WI38 (cell line): ENCODE measurements around the gene ZFAND3.

Source experiments
- H3K4me3 ChIP-seq: 2 replicates; pipeline ENCODE4 v1.5.1; 2011; ENCODE audit warnings: low read depth, mild to moderate bottlenecking, control low read depth, low read length
- CTCF ChIP-seq: IDR thresholded peaks from 2 replicates; pipeline ENCODE4 v1.5.1; 2012; ENCODE audit warnings: low read depth, mild to moderate bottlenecking, control low read depth, low read length

ZFAND3 gene

GRCh38 chr6:38142178-38142902, 322.8 kb downstream of the ZFAND3 start:
- no peak for TF ChIP-seq CTCF
- H3K4me3 ChIP-seq = no peak overlapping the region

- no peak for TF ChIP-seq CTCF
Measured at GRCh38 chr6:38143191-38144150, 323.9 kb downstream of the ZFAND3 start.

GRCh38 chr6:38144365-38144945, 324.9 kb downstream of the ZFAND3 start:
- no peak for TF ChIP-seq CTCF
- H3K4me3 ChIP-seq = no peak overlapping the region

More at GRCh38 chr6:38143191-38144150, 323.9 kb downstream of the ZFAND3 start:
- H3K4me3 ChIP-seq = no peak overlapping the region

GRCh38 chr6:38146021-38146733, 326.6 kb downstream of the ZFAND3 start:
- no peak overlapping the region for H3K4me3 ChIP-seq
- TF ChIP-seq CTCF = no peak

GRCh38 chr6:38146734-38147027, 327.2 kb downstream of the ZFAND3 start:
- no peak overlapping the region for H3K4me3 ChIP-seq
- TF ChIP-seq CTCF = no peak

- no peak overlapping the region for H3K4me3 ChIP-seq
- TF ChIP-seq CTCF = no peak
Measured at GRCh38 chr6:38148606-38149005, 329.1 kb downstream of the ZFAND3 start.
